ENCODE measurements around the gene NKAIN2.

NKAIN2 gene

DNA sequence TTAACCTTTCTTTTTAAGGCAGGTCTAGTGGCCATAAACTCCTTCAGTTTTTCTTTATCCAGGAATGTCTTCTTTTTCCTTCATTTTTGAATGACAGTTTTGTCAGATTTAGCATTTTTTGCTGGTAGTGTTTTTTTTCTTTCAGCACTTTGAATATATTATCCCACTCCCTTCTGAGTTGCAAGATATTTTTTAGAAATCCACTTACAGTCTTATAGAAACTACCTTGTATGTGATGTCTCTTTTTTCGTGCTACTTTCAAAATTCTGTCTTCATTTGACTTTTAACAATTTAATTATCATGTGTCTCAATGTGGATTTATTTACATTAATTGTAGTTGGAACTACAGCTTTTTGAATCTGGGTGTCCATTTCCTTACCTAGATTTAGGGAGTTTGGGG is 874.2 kb downstream of the NKAIN2 start:
- TF ChIP-seq, protein P1, sequence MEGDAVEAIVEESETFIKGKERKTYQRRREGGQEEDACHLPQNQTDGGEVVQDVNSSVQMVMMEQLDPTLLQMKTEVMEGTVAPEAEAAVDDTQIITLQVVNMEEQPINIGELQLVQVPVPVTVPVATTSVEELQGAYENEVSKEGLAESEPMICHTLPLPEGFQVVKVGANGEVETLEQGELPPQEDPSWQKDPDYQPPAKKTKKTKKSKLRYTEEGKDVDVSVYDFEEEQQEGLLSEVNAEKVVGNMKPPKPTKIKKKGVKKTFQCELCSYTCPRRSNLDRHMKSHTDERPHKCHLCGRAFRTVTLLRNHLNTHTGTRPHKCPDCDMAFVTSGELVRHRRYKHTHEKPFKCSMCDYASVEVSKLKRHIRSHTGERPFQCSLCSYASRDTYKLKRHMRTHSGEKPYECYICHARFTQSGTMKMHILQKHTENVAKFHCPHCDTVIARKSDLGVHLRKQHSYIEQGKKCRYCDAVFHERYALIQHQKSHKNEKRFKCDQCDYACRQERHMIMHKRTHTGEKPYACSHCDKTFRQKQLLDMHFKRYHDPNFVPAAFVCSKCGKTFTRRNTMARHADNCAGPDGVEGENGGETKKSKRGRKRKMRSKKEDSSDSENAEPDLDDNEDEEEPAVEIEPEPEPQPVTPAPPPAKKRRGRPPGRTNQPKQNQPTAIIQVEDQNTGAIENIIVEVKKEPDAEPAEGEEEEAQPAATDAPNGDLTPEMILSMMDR (IDR thresholded peaks at IDR 0.05; ENCODE audit: low read depth, low read length): no peak
- H3K4me3 ChIP-seq (ENCODE audit: low read depth, low read length): no peak overlapping the region

DNA sequence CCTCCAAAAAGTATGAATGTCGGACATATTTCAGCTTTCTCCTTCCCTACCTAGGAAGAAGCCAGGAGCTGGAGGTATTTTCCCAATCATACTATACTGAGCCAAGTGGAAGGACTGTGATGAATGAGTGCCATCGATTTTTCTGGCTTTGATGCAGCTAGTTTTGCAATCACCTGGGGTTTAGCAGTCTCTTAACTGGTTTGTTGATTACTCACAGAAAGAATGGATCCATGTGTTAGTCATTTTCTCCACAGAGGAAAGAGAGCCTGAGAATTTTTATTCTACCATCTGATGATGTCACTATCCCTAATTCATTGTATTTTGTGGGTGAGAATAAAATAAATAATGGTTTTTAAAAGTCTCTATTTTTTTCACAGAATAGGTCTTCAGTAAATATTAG is 875.7 kb downstream of the NKAIN2 start:
- TF ChIP-seq, protein P1 (IDR thresholded peaks at IDR 0.05; ENCODE audit: low read depth, low read length): no peak
- H3K4me3 ChIP-seq (ENCODE audit: low read depth, low read length): no peak overlapping the region

DNA sequence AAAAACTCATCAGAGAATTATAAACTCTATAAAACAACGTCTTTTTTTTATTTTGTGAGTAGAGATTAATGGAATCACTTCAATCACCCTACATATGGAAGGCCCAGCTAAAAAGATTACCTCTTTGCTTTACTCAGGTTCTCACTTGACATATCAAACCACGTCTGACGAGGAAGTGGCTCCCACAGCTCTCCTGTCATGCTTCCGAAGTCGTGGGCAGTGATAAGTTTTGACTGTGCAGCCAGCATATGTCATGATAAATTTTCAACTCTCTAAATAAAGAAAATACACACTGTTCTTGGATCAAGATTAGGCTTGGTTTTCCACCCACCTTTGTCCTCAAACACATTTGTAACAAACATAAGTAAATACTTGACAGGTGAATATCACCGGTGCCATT is 879.1 kb downstream of the NKAIN2 start:
- TF ChIP-seq, protein P1 (IDR thresholded peaks at IDR 0.05; ENCODE audit: low read depth, low read length): no peak
- H3K4me3 ChIP-seq (ENCODE audit: low read depth, low read length): no peak overlapping the region

DNA sequence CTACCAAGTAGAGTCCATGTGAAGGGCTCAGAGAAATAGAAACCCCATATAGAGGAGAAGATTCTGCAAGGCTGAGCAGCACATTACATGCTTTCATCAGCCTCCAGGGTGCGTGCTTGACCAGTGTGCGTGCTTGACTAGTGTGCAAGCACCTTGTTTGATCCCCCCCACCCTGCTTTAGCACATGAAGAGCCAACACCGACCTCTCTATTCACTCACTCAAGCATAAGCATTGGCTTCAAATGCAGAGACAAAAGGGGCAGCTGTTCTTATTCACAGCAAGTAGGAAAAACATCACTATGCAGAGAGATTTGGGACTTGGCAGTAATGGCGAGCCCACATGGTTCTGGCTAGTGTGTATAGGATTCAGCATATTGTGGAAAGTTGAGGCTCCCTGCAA is 879.8 kb downstream of the NKAIN2 start:
- TF ChIP-seq, protein P1 (IDR thresholded peaks at IDR 0.05; ENCODE audit: low read depth, low read length): no peak
- H3K4me3 ChIP-seq (ENCODE audit: low read depth, low read length): no peak overlapping the region

DNA sequence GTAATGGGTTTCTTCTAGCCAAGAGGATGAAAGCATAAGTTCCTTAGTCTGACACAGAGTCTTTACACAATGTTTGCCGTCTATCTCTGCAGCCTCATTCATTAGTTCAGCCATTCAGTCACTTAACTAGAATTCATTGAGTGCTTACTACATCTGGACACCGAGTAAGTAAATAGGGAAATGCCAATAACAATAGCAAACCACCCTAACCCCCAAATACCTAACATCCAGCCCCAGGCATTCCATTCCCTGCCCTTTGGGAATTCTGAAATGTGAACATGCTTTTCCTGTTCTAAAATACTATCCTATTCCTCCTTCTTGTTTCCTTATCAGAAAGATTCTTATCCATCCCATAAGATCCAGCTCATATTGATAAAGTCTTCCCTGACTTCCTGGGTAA is 881.0 kb downstream of the NKAIN2 start:
- TF ChIP-seq, protein P1 (IDR thresholded peaks at IDR 0.05; ENCODE audit: low read depth, low read length): no peak
- no peak overlapping the region for H3K4me3 ChIP-seq (ENCODE audit: low read depth, low read length)

DNA sequence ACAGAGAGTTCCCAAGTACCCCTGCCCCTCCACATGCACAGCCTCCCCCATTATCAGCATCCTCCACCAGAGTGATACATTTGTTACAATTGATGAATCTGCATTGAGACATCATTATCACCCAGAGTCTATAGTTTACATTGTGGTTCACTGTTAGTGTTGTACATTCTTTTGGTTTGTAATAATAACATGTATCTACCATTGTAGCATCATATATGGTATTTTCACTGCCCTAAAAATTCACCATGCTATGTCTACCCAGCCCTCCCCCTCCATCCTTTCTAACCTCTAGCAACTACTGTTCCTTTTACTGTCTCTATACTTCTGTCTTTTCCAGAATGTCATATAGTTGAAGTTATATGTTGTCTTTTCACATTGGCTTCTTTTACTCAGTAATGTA is 884.7 kb downstream of the NKAIN2 start:
- no peak overlapping the region for H3K4me3 ChIP-seq (ENCODE audit: low read depth, low read length)
- TF ChIP-seq, protein P1 (IDR thresholded peaks at IDR 0.05; ENCODE audit: low read depth, low read length): no peak

DNA sequence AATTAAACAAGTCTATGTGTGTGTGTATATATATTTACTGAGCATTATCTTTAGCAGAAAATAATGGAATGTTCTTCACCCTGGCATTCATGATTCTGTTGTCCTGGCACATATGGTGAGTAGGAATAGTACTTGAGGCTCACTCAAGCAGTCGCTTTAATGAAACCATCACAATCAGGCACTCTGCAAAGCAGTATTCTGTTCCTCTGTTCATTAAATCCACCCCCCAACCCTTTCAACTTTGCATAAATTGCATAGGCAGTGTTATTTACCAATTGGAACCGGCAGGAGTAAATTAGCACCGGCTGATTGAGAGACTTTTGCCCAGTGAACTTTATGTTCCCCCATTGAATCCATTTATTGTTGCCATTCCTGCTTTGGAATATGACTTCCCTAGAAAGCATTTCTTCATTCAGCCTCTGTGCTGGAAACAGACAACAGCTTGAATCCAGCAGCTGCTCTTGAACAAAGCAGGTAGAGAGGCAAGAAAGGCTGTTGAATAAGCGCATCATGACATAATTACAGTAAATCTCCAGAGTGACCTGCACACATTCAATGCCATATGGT is 890.6 kb downstream of the NKAIN2 start:
- TF ChIP-seq, protein P1 (IDR thresholded peaks at IDR 0.05; ENCODE audit: low read depth, low read length): no peak
- H3K4me3 ChIP-seq (ENCODE audit: low read depth, low read length): no peak overlapping the region
